NK-92 (cell line): ENCODE data around the gene PCYT1A.
"Not testable (repeated sequence)": the region's sequence is repeated elsewhere in the genome, so short reads cannot be mapped to it uniquely, and the experiment has no call there.

Experiments
- DNase-seq: peaks from one replicate; lab custom pipeline; 2025; ENCODE audit not compliant: unreplicated experiment; lab: John Stamatoyannopoulos, UW

PCYT1A gene

GRCh38 chr3:196288141-196288460, 575 bp upstream of the PCYT1A start:
- no peak for DNase-seq

GRCh38 chr3:196287090-196287439, 461 bp downstream of the PCYT1A start:
- no peak for DNase-seq

GRCh38 chr3:196284396-196284795, 3.1 kb downstream of the PCYT1A start:
- no peak for DNase-seq

- DNase-seq, result no peak
These were observed 5.6 kb downstream of the PCYT1A start for GRCh38 chr3:196281962-196282361.

- DNase-seq, result no peak
These were observed 6.7 kb downstream of the PCYT1A start for GRCh38 chr3:196280689-196281440.

- no peak for DNase-seq
These were observed 12.4 kb downstream of the PCYT1A start for GRCh38 chr3:196275126-196275525.

- no peak for DNase-seq
These were observed 12.9 kb downstream of the PCYT1A start for GRCh38 chr3:196274585-196274984.

GRCh38 chr3:196273655-196274054, 13.9 kb downstream of the PCYT1A start:
- DNase-seq, result no peak

- DNase-seq, result no peak
These were observed 14.7 kb downstream of the PCYT1A start for GRCh38 chr3:196272826-196273225.

GRCh38 chr3:196270499-196270898, 17.0 kb downstream of the PCYT1A start:
- no peak for DNase-seq

GRCh38 chr3:196268284-196269163, 19.0 kb downstream of the PCYT1A start:
- DNase-seq, result no peak

GRCh38 chr3:196263819-196264218, 23.7 kb downstream of the PCYT1A start:
- no peak for DNase-seq

GRCh38 chr3:196260784-196261183, 26.7 kb downstream of the PCYT1A start:
- no peak for DNase-seq

- DNase-seq, result no peak
These were observed 31.8 kb downstream of the PCYT1A start for GRCh38 chr3:196255776-196256175.

- no peak for DNase-seq
These were observed 32.9 kb downstream of the PCYT1A start for GRCh38 chr3:196254376-196255283.

- DNase-seq, result no peak
These were observed 35.6 kb downstream of the PCYT1A start for GRCh38 chr3:196251918-196252317.

GRCh38 chr3:196246612-196247308, 40.8 kb downstream of the PCYT1A start:
- no peak for DNase-seq

- DNase-seq, result not testable (repeated sequence)
These were observed 43.4 kb downstream of the PCYT1A start for GRCh38 chr3:196244166-196244565.

- no peak for DNase-seq
These were observed 45.8 kb downstream of the PCYT1A start for GRCh38 chr3:196241704-196242103.

- no peak for DNase-seq
These were observed 47.1 kb downstream of the PCYT1A start for GRCh38 chr3:196240424-196240823.
